Activated CD8-positive, alpha-beta memory T cell treated with anti-CD3 and anti-CD28 coated beads, Interleukin-2, amount 50 U/mL, for 48 hours (primary cell): ENCODE measurements around the gene SPSB1.
A peak's percentile ranks its signal among the peaks of the same experiment; 100 is the strongest.

Experiments
- DNase-seq: peaks from one replicate; pipeline ENCODE4 v3.0.0-alpha.2; 2020

Gene SPSB1

GRCh38 chr1:9302745-9303524, 10.2 kb downstream of the SPSB1 start:
- DNase-seq: no peak

- no peak for DNase-seq
Measured at GRCh38 chr1:9303916-9304315, 11.2 kb downstream of the SPSB1 start.

DNA sequence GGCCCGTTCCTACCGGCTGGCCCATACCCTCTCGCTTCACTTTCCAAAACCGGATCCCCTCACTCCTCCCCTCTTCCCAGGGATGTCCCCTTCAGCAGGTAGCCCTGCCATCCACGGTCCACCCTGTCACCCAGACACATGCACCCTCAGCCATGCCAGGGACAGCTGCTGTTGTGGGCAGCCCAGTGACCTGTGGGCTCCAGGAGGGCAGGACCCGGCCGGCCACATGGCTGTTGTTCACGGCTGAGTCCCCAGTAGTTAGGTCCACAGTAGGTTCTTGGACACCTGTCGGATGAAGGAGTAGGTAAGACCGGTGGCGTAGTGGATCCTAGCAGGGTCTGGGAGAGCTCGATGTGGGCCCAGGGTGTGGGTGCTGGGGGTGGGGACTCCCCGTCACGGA, 12.5 kb downstream of the SPSB1 start:
- DNase-seq: no peak

- no peak for DNase-seq
Measured at GRCh38 chr1:9306006-9306405, 13.3 kb downstream of the SPSB1 start.

- DNase-seq: no peak
Measured at GRCh38 chr1:9307303-9307702, 14.6 kb downstream of the SPSB1 start.

DNA sequence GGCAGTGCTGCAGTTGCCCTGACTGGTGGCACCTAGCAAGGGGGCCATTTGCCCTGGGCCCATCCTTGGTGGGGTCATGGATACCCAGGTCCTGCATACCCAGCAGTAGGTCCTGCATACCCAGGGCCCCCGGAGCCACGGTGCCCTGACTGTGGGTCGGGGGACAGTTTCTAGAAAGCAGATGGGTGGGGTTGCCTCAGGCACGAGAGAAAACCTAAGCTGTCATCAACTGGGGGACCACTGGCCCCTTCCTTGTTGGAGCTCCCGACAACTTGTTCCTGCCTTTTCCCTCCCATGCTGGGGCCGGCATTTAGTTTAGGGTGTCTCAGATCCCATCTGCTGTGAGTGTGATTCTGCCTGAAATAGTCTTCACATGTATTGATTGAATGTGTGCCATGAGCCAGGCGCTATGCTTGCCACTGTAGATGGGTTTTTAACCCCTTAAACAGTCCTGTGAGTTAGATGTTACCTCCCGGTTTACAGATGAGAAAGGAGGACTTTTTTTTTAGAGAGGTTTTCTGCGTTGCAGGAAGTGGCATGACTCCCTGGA, 15.6 kb downstream of the SPSB1 start:
- no peak for DNase-seq

DNA sequence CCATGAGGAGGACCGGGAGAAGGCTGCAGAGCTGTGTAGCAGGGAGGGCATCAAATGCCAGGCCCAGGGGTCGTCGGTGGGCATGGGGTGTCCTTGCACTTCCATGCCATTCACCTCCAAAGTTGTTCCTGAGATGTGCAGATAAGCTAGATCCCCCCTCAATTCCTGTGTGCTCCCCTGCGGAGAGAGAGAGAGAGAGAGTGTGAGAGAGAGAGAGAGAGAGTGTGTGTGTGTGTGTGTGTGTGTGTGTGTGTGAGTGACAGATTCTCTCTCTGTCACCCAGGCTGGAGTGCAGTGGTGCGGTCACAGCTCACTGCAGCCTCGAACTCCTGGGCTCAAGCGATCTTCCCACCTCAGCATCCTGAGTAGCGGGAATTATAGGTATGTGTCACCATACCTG, 16.4 kb downstream of the SPSB1 start:
- no peak for DNase-seq

- no peak for DNase-seq
Measured at GRCh38 chr1:9309991-9310390, 17.3 kb downstream of the SPSB1 start.

DNA sequence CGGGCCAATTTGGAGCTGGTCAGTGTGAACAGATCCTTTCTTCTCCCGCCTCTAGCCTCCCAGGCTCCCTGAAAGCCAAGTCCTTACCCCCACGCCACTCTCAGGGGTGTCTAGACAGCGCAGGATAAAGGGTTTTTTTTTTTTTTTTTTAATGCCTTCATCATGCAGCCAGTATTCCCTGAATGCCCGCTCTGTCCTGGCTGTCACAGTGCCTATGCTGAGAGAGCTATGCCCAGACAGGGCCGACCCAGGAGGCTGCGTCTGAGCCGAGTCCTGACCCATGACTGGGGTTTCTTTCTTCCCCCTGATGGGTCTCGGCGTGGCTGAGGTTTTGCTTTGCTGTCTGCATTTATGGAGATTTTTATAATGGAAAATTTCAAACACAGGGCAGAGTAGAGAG, 18.3 kb downstream of the SPSB1 start:
- DNase-seq: no peak

- DNase-seq: no peak
Measured at GRCh38 chr1:9311479-9311878, 18.8 kb downstream of the SPSB1 start.

- no peak for DNase-seq
Measured at GRCh38 chr1:9312168-9312720, 19.6 kb downstream of the SPSB1 start.

DNA sequence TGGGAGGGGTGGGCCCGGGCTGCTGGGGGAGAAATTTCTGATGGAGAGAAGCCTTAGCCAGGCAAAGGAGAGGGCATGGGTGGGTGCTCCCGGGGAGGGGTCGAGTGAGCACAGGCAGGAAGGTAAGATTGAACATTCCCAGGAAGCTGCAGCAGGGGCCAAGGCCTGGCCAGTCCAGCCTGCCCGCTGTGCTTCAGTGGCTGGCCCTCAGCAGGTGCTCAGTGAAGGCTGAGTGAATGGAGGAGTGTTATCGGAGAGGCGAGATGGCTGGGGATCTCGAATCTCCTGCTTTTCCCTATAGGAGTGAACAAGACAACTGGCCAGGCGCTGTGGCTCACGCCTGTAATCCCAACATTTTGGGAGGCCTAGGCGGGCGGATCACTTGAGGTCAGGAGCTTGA, 20.9 kb downstream of the SPSB1 start:
- no peak for DNase-seq

GRCh38 chr1:9314111-9314510, 21.4 kb downstream of the SPSB1 start:
- DNase-seq: no peak

- no peak for DNase-seq
Measured at GRCh38 chr1:9314711-9315379, 22.2 kb downstream of the SPSB1 start.

DNA sequence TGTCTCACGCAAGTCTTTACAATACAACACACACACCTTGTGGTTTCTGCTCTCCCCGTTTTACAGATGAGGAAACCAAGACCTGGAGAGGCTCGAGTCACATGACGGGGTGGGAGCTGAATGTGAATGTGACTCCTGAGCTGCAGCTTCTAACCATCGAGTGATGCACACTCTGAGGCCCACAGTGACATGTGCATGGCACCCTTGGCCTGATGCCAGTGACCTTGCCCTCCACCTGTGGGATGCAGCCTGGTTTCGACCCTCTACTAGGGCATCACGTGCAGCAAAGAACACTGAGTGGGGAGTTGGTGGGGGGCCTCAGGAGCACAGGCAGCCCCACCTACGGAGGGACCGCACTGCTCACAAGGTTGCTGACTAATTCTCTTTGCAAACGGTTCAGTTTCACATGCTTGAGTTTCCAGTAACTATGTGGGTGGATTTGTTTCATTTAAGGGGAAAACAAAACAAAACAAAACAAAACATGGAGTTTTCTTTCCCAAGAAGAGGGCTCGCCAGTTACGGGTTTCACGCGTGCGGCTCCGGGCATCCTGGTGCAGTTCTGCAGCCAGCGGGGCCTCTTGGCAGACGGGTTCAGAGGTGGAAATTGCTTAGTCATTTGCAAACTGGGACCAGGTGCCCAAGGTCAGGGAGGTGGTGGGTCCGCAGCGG, 22.9 kb downstream of the SPSB1 start:
- peak; percentile 85 for DNase-seq

- DNase-seq: peak; percentile 68
Measured at GRCh38 chr1:9316080-9316444, 23.4 kb downstream of the SPSB1 start.

GRCh38 chr1:9316512-9316911, 23.8 kb downstream of the SPSB1 start:
- DNase-seq: no peak

DNA sequence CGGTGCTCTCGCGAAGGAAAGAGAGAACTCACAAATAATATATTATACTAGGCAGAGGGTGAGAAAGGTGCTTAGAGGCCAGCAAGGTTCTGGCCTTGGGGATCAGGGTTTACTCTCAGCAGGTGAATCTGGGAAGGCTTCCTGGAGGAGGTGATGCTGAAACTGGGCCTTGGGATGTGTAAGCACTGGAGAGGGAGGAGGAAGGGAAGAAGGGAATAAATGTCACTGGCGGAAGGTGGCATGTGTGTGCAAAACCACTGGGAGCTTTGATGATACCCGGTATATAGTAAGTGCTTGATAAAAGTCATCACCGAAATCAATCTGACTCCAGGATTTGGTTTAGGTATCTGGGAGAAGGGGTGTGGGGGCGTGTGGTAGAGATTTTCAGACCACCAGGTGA, 24.4 kb downstream of the SPSB1 start:
- no peak for DNase-seq

DNA sequence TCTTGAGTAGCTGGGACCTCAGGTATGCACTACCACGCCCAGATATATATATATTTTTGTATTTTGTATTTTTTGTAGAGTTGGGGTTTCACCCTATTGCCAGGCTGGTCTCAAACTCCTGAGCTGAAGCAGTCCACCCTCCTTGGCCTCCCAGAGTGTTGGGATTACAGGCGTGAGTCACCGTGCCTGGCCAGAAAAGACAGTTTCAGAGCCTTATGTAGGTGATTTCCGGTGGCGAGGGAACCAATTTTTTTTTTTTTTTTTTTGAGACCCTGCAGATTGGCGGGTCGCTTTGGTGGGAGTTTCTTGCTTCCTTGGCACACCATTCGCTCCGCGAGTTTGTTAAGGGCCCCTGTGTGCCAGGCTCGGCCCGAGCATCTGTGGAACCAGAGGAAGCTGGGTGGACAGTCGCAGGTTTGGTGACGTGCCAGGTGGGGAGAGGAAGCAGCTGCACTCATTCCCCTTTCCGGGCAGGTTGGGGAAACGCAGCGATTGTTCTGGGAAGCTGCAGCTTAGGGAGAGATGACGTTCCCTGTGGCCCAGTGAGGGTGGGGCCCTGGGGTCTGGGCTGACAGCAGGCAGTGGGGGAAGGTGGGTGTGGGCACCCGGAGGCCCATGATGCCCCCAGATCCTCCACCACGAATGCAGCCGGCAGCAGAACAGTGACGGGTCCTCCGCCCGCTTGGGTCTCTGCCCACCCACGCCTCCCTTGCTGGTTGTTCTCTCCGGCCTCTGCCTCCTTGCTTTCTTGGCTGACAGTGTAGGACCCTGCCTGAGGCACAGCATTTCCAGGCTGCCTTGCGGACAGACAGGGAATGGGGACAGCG, 25.1 kb downstream of the SPSB1 start:
- DNase-seq: no peak

DNA sequence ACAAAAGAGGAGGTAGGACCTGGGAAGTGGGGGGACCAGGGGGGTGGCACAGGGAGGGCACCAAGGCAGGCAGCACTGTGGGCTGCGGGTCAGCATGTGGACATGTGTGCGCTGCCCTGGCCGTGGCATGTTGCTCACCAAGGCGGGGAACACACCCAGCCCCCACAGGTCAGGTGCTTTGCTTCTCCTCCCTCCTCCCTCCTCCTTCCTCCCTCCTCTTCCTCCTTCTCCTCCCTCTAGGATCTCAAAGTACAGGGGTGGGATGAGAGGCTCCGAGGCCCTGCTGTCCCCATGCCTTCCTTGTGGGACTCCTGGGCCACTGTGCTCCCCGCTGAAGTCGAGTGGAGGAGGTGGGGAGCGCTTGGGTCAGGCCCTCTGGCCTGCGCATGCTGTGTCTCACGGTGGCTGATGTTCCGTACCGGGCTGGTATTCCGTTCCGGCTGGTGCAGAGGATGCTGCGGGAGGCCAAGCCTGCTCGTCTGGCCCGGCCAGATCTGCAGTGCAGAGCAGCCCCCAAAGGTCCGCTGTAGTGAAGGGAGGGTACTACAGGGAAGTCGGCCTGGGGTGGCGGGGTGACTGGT, 26.6 kb downstream of the SPSB1 start:
- no peak for DNase-seq

GRCh38 chr1:9319789-9320519, 27.3 kb downstream of the SPSB1 start:
- DNase-seq: no peak
